Inferior parietal cortex (tissue), 1 donor: ENCODE data around the gene INAFM2.

Experiments
- DNase-seq: peaks from one replicate; pipeline ENCODE4 v3.0.0-alpha.2; 2016; ENCODE audit errors: extremely low spot score

Gene INAFM2

GRCh38 chr15:40328751-40329150 lies 5.3 kb downstream of the INAFM2 start:
- no peak for DNase-seq

GRCh38 chr15:40329804-40330203 lies 6.3 kb downstream of the INAFM2 start:
- DNase-seq = no peak

DNA sequence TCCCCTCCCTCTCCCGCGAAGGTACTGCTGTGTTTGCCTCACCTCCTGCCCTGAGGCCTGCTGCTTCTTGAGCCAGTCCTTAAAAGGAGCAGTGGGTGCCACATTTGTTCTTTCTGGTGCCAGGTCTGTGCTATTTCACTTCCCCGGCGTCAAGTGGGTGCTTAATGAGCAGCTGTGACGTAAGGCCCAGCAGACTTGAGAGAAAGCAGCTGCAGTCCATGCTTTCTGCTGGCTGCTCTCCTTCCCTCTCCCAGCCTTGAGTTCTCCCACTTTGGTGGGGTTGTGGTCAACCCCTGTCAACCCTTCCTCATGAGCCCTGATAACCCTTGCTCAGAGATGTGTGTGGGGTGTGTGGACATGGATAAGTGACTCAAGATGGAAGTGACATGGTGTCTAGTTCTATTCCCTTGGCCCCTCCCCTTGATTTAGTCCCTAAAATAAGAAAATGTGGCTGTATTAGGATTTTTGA lies 6.9 kb downstream of the INAFM2 start:
- no peak for DNase-seq

DNA sequence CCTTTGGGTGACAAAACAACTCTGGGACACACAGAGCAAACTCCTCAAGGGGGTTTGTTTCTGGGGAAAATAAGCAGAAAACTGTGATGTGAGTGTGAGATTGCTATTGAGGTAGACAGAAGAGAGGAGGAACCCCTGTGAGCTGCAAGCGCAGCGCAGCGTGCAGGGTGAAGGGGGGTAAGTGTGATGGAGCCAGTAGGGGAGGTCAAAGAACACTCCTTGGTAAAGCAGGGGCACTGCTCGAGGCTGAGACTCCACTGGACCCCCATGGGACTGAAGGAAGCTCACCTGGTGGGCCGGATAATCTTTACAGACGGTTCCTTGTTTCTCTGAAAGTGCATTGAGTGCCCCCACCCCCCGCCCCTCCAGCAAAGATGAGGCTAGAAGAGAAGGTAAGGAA lies 7.5 kb downstream of the INAFM2 start:
- DNase-seq = no peak

GRCh38 chr15:40331637-40332036 lies 8.1 kb downstream of the INAFM2 start:
- no peak for DNase-seq

GRCh38 chr15:40332113-40332781 lies 8.8 kb downstream of the INAFM2 start:
- no peak for DNase-seq

- DNase-seq = no peak
These were observed 10.5 kb downstream of the INAFM2 start for GRCh38 chr15:40333922-40334492.

GRCh38 chr15:40334541-40334940 lies 11.0 kb downstream of the INAFM2 start:
- no peak for DNase-seq

- DNase-seq = no peak
These were observed 11.7 kb downstream of the INAFM2 start for GRCh38 chr15:40334941-40335795.

GRCh38 chr15:40335938-40336743 lies 12.6 kb downstream of the INAFM2 start:
- DNase-seq = no peak

DNA sequence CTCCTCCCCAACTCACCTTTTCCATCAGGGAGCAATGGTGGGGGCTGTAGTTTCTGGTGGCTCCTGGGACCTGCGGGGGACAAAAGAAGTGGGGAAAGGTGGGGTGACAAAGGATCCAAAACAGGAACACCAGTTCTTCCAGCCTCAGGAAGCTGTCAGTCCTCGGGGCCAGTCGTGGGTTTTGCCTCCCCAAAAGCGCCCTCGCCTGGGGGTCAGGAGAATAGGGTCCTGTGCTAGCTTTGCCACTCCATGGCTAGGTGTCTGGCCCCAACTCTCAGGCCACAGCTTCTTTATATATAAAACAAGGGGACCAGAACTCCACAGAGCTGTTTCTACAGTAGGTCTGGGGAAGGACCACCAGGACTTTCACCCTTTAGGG lies 13.2 kb downstream of the INAFM2 start:
- no peak for DNase-seq

GRCh38 chr15:40337597-40337996 lies 14.1 kb downstream of the INAFM2 start:
- no peak for DNase-seq

DNA sequence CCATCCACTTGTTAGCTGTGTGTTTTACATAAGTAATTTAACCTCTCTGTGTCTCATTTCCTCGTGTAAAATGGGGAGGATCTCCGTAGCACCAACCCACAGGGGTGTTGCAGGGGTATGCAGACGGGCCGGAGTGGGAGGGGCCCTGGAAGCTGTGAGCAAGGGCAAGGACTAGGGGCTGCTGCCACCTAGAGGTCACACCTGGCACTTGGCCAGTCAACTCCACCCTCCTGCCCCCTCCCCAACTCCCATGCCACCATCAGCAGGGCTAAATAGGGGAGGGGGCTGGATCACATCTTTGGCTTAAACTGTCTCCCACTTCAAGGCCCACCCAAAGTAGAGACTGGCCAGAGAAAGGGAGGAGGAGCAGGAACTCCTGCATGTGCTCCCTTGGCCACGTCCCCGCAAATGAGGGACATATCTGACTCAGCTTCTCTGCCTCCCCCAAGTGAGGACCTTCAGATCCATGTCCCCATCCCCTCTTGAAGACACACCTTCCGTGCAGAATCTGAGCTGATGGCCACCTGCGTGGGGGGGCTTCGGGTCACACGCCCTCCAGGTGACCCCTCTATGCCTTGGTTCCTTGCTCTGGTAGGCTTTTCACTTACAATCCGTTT lies 14.7 kb downstream of the INAFM2 start:
- no peak for DNase-seq

DNA sequence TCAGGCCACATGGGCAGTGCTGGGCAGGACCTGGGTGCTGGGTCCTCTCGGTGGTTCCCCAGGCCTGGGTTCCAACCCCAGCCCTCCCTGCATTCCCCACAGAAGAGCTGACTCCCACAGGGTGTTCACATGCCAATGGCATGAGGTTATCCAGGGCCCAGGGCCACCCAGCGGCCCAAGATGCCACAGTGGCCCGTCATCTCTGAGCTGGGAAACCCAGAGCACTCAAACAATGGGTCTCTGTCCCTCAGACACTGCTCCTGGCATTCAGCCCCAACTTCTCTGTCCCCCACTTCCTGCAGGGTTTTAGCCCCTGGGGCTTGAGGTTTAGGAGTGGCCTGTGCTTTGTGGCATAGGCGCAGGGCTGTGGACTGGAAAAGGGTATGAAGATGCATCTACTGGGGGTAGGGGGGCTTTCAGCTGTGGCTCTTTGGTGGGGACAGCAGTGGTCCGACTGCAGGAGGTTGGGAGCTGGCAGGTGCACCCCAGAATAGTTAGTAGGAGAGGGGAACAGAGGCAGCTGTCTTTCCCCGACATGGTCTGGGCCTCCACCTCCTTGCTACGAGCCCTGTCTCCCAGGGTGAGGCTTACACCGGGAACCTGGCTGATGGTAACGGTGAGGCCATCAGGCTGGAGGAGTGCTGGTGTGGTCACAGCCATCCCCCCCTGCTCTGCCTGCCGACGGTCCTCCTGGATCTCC lies 15.6 kb downstream of the INAFM2 start:
- peak; percentile 47 for DNase-seq

DNA sequence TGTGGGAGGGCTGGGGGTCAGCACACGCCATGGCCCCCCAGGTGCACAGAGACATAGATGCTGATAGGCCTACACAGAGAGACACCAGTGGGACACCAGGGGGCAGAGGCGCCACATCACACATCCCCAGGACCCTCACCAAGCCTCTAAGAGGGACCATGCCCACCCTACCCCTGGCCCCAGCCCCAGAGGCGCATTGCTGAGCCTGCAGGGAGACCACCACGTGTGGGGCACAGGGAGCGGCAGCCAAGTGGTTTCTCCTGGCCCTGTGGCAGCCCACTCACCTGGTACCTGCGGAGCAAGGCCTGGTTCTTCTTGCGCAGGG lies 16.1 kb downstream of the INAFM2 start:
- DNase-seq = no peak

DNA sequence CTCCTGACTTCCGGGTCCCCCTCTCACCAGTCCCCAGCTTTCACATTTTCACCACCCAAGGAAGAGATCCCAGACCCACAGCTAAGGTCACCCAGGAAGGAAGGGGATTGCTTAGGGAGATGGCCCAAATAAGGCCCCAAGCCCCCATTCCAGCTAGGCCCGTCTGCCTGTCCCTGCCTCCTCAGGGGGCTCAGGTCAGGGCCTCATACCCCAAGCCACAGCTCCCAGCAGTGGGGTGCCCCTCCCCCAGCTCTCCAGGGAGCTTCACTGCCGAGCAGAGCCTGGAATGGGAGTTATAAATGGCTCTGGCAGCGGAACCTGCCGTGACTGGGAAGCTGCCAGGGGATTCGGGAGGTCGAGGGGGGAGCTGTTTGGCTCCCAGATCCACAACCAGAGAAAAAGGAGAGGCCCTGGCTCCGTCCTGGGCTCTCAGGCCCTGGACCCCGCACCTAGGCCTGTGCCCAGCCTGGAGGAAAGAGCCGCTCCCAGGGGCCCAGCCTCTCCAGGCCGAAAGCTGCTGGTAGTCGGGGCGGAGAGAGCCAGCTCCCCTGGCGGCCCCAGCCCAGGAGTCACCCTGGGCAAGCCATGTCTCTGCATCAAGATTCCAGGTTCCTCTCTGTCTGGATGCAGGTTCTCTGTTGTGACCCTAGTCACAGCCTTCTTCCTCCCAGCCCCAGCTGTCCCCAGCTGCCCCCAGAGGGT lies 16.7 kb downstream of the INAFM2 start:
- DNase-seq = peak; percentile 51

DNA sequence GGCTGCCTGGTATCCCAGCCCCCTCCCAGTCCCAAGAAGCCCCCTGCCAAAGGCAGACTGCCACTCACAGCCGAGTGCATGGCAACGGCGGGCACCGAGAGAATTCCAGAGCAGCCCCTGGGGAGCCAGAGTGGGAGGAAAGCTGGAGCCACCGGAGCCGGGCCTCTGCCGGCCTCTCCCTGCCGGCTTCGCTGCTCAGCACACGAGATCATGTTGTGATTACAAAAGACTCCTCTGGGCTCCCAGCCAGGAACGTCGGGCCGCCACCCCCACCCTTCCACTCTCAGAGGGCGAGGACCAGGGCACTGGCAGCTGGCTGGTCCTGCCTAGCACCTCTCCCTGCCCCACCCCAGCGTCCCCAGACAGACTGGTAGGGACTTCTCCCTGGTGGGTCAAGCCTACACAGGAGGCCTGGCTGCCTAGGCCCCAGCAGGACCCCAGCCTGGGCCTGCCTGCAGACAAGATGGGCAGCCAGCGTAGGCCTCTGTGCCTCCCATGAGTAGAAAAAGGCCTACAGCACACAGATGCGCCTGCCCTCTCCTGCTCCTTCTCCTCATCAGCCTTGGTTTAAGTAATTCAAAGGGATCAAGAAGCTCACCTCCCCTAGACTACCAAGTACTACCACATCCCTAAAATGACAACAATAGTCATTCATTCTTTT lies 17.4 kb downstream of the INAFM2 start, which contains the start of gene CCDC9B:
CCDC9B (minus strand) TSS at position 200 of the 661 bp plus-strand sequence; CDS start at position 80, 120 bp downstream.
- DNase-seq = peak; percentile 82

DNA sequence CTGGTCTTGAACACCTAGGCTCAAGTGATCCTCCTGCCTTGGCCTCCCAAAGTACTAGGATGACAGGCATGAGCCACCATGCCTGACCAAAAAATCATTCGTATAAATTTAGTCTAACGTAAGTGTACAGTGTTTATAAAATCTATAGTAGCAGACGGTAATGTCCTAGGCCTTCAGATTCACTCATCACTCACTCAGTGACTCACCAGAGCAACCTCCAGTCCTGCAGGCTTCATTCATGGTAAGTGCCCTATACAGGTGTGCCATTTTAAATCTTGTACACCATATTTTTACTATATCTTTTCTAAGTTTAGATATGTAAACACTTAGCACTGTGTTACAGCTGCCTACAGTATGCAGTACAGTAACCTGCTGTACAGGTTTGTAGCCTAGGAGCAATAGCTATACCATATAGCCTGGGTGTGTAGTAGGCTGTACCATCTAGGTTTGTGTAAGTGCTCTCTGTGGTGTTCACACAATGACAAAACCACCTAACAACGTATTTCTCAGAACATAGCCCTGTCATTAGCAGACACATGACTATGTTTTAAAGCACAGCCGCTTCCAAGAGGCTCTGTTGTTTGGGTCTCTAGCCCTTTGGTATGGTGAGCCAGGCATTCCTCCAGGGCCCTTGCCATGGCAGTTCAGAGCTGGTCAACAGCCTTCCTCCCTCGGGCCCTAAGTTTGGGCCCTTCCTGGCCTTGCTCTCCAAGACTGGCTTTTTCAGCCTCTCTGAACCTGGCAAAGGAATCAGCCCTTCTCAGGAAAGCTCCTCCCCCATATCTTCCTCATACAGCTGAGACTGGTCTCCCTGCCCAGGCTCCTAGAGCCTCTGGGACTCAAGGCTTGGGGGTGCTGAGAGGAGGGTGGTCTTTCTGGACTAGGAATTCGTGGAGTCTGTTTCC lies 19.2 kb downstream of the INAFM2 start:
- DNase-seq = no peak

- DNase-seq = no peak
These were observed 20.0 kb downstream of the INAFM2 start for GRCh38 chr15:40343512-40343911.
